Measurements from ENCODE around the gene ARMC12.
"Not testable (repeated sequence)": the region's sequence is repeated elsewhere in the genome, so short reads cannot be mapped to it uniquely, and the experiment has no call there.

The ARMC12 gene

GRCh38 chr6:35730745-35731413 lies 6.0 kb upstream of the ARMC12 start:
- in situ Hi-C loops (cut with MboI; ENCODE audit: low pct_unique_long_range_greater_than_20kb, low sequenced_read_pairs): loop anchor here (25.0 kb wide), 1 partner anchor 419 kb away; no protein-coding TSS in a partner anchor

GRCh38 chr6:35731414-35731735 lies 5.5 kb upstream of the ARMC12 start:
- peak; percentile 92 for DNase-seq
- in situ Hi-C loops (cut with MboI; ENCODE audit: low pct_unique_long_range_greater_than_20kb, low sequenced_read_pairs): loop anchor here (25.0 kb wide), 1 partner anchor 419 kb away; no protein-coding TSS in a partner anchor

More at GRCh38 chr6:35730745-35731413, 6.0 kb upstream of the ARMC12 start:
- DNase-seq: no peak

- peak; percentile 89 for DNase-seq
- in situ Hi-C loops (cut with MboI; ENCODE audit: low pct_unique_long_range_greater_than_20kb, low sequenced_read_pairs): loop anchor here (25.0 kb wide), 1 partner anchor 420 kb away; no protein-coding TSS in a partner anchor
Observed at GRCh38 chr6:35731736-35732532, 4.9 kb upstream of the ARMC12 start.

- in situ Hi-C loops (cut with MboI; ENCODE audit: low pct_unique_long_range_greater_than_20kb, low sequenced_read_pairs): loop anchor here (25.0 kb wide), 1 partner anchor 421 kb away; no protein-coding TSS in a partner anchor
- no peak for DNase-seq
Observed at GRCh38 chr6:35733633-35734032, 3.2 kb upstream of the ARMC12 start.

GRCh38 chr6:35734319-35734718 lies 2.5 kb upstream of the ARMC12 start:
- in situ Hi-C loops (cut with MboI; ENCODE audit: low pct_unique_long_range_greater_than_20kb, low sequenced_read_pairs): loop anchor here (25.0 kb wide), 1 partner anchor 422 kb away; no protein-coding TSS in a partner anchor

GRCh38 chr6:35735452-35735851 lies 1.4 kb upstream of the ARMC12 start:
- in situ Hi-C loops (cut with MboI; ENCODE audit: low pct_unique_long_range_greater_than_20kb, low sequenced_read_pairs): loop anchor here (25.0 kb wide), 1 partner anchor 423 kb away; no protein-coding TSS in a partner anchor
- DNase-seq: no peak

More at GRCh38 chr6:35734319-35734718, 2.5 kb upstream of the ARMC12 start:
- DNase-seq: not testable (repeated sequence)

- peak; percentile 77 for DNase-seq
- in situ Hi-C loops (cut with MboI; ENCODE audit: low pct_unique_long_range_greater_than_20kb, low sequenced_read_pairs): loop anchor here (25.0 kb wide), 1 partner anchor 424 kb away; no protein-coding TSS in a partner anchor
Observed at GRCh38 chr6:35736253-35736894, 458 bp upstream of the ARMC12 start.

- peak; percentile 87 for DNase-seq
- in situ Hi-C loops (cut with MboI; ENCODE audit: low pct_unique_long_range_greater_than_20kb, low sequenced_read_pairs): loop anchor here (25.0 kb wide), 1 partner anchor 425 kb away; no protein-coding TSS in a partner anchor
Observed at GRCh38 chr6:35737413-35738211, 780 bp downstream of the ARMC12 start.

GRCh38 chr6:35739645-35740524 lies 3.1 kb downstream of the ARMC12 start:
- no peak for DNase-seq
- in situ Hi-C loops (cut with MboI; ENCODE audit: low pct_unique_long_range_greater_than_20kb, low sequenced_read_pairs): loop anchor here (25.0 kb wide), 1 partner anchor 428 kb away; no protein-coding TSS in a partner anchor

- in situ Hi-C loops (cut with MboI; ENCODE audit: low pct_unique_long_range_greater_than_20kb, low sequenced_read_pairs): loop anchor here (25.0 kb wide), 1 partner anchor 431 kb away; no protein-coding TSS in a partner anchor
- no peak for DNase-seq
Observed at GRCh38 chr6:35742842-35743241, 6.0 kb downstream of the ARMC12 start.

GRCh38 chr6:35745509-35745908 lies 8.7 kb downstream of the ARMC12 start:
- in situ Hi-C loops (cut with MboI; ENCODE audit: low pct_unique_long_range_greater_than_20kb, low sequenced_read_pairs): loop anchor here (25.0 kb wide), 1 partner anchor 433 kb away; no protein-coding TSS in a partner anchor
- no peak for DNase-seq

- no peak for DNase-seq
- in situ Hi-C loops (cut with MboI; ENCODE audit: low pct_unique_long_range_greater_than_20kb, low sequenced_read_pairs): loop anchor here (25.0 kb wide), 1 partner anchor 434 kb away; no protein-coding TSS in a partner anchor
Observed at GRCh38 chr6:35746516-35746915, 9.7 kb downstream of the ARMC12 start.

GRCh38 chr6:35747877-35748276 lies 11.0 kb downstream of the ARMC12 start:
- in situ Hi-C loops (cut with MboI; ENCODE audit: low pct_unique_long_range_greater_than_20kb, low sequenced_read_pairs): loop anchor here (25.0 kb wide), 1 partner anchor 436 kb away; no protein-coding TSS in a partner anchor
- DNase-seq: no peak

- in situ Hi-C loops (cut with MboI; ENCODE audit: low pct_unique_long_range_greater_than_20kb, low sequenced_read_pairs): no loop called here
- DNase-seq: no peak
Observed at GRCh38 chr6:35750557-35750956, 13.7 kb downstream of the ARMC12 start.

GRCh38 chr6:35751594-35751993 lies 14.8 kb downstream of the ARMC12 start:
- no peak for DNase-seq
- in situ Hi-C loops (cut with MboI; ENCODE audit: low pct_unique_long_range_greater_than_20kb, low sequenced_read_pairs): no loop called here

GRCh38 chr6:35752330-35752729 lies 15.5 kb downstream of the ARMC12 start:
- no peak for DNase-seq
- in situ Hi-C loops (cut with MboI; ENCODE audit: low pct_unique_long_range_greater_than_20kb, low sequenced_read_pairs): no loop called here

- in situ Hi-C loops (cut with MboI; ENCODE audit: low pct_unique_long_range_greater_than_20kb, low sequenced_read_pairs): no loop called here
- no peak for DNase-seq
Observed at GRCh38 chr6:35754452-35755277, 17.8 kb downstream of the ARMC12 start.
